NOMO-1 (cell line): ENCODE results near the gene CNOT2.
A peak's percentile ranks its signal among the peaks of the same experiment; 100 is the strongest.
"Not testable (repeated sequence)": the region's sequence is repeated elsewhere in the genome, so short reads cannot be mapped to it uniquely, and the experiment has no call there.

Source experiments
- DNase-seq, 2 experiments: peaks; one replicate each; lab custom pipeline; 2025; ENCODE audit not compliant: unreplicated experiment in 2 of 2; lab: John Stamatoyannopoulos, UW

The CNOT2 gene

GRCh38 chr12:70292017-70292776, 49.0 kb downstream of the CNOT2 start:
- no peak for DNase-seq

GRCh38 chr12:70304684-70305555, 61.7 kb downstream of the CNOT2 start:
- DNase-seq = not testable (repeated sequence)

GRCh38 chr12:70305794-70306193, 62.6 kb downstream of the CNOT2 start:
- no peak for DNase-seq

- DNase-seq = no peak
Measured at GRCh38 chr12:70306676-70307075, 63.4 kb downstream of the CNOT2 start.

GRCh38 chr12:70307868-70308267, 64.6 kb downstream of the CNOT2 start:
- DNase-seq = no peak

- no peak for DNase-seq
Measured at GRCh38 chr12:70309348-70309747, 66.1 kb downstream of the CNOT2 start.

GRCh38 chr12:70314145-70314544, 70.9 kb downstream of the CNOT2 start:
- DNase-seq = no peak

GRCh38 chr12:70317781-70318180, 74.5 kb downstream of the CNOT2 start:
- DNase-seq = peak; percentile 9 to 77

- DNase-seq = peak; percentile 13 to 31
Measured at GRCh38 chr12:70319605-70320004, 76.4 kb downstream of the CNOT2 start.

GRCh38 chr12:70321191-70321590, 78.0 kb downstream of the CNOT2 start:
- no peak for DNase-seq

GRCh38 chr12:70327541-70327940, 84.3 kb downstream of the CNOT2 start:
- DNase-seq = no peak

- DNase-seq = no peak
Measured at GRCh38 chr12:70329728-70330127, 86.5 kb downstream of the CNOT2 start.

- DNase-seq = no peak
Measured at GRCh38 chr12:70330158-70330557, 86.9 kb downstream of the CNOT2 start.

GRCh38 chr12:70332236-70332635, 89.0 kb downstream of the CNOT2 start:
- no peak for DNase-seq

- DNase-seq = no peak
Measured at GRCh38 chr12:70334742-70335141, 91.5 kb downstream of the CNOT2 start.

GRCh38 chr12:70338531-70338930, 95.3 kb downstream of the CNOT2 start:
- DNase-seq = no peak

- DNase-seq = no peak
Measured at GRCh38 chr12:70351076-70351475, 107.8 kb downstream of the CNOT2 start.

GRCh38 chr12:70353780-70354660, 110.8 kb downstream of the CNOT2 start:
- DNase-seq = peak; percentile 37 to 70

GRCh38 chr12:70354787-70355186, 111.6 kb downstream of the CNOT2 start:
- DNase-seq = peak in 1 of 2 experiments; percentile 46

- DNase-seq = no peak
Measured at GRCh38 chr12:70355972-70356371, 112.7 kb downstream of the CNOT2 start.
